IMR-90 (cell line): ENCODE measurements around the gene AUTS2. TPM values are rescaled to one million over a fixed set of nuclear protein-coding genes. Genes with fewer than 3 reads are reported as not detected.

Experiments used
- ATAC-seq: fragments of 200-7000 bp; cut with Tn5 transposase; 2 replicates; pipeline ENCODE4 v1.9.1; 2020; ENCODE audit warnings: low read depth, mild to moderate bottlenecking, moderate library complexity
- BruUV-seq: library from RNA; stranded (reverse); fragments of 400-500 nt; replicated peaks from 2 replicates; lab custom pipeline; 2021; lab: Mats Ljungman, UMichigan
- CTCF ChIA-PET: fragments of 300-600 bp; formaldehyde crosslinking; extraction: SDS; loops from one replicate; lab custom pipeline; 2021; ENCODE audit warnings: antibody characterized with exemption; lab: Yijun Ruan, JAX
- POLR2A ChIA-PET: fragments of 300-600 bp; sonication (Branson Sonifier 250); formaldehyde crosslinking; loops from one replicate; lab custom pipeline; 2022; ENCODE audit warnings: antibody characterized with exemption; ENCODE audit not compliant: unreplicated experiment; lab: Charles Lee
- DNase-seq: peaks from one replicate; pipeline ENCODE4 v3.0.0; 2013
- H2AFZ ChIP-seq: replicated peaks from 2 replicates; pipeline ENCODE3; 2013; ENCODE audit warnings: low read length, mild to moderate bottlenecking; ENCODE audit not compliant: poor library complexity
- H2AK5ac ChIP-seq: 2 replicates; pipeline ENCODE4 v1.6.1; 2013; ENCODE audit warnings: low read depth, low read length, inconsistent platforms
- H2AK9ac ChIP-seq: replicated peaks from 2 replicates; pipeline ENCODE3; 2013; ENCODE audit warnings: mild to moderate bottlenecking, low read depth, low read length, moderate library complexity; ENCODE audit not compliant: poor library complexity
- H2BK120ac ChIP-seq: 2 replicates; pipeline ENCODE4 v1.6.1; 2013; ENCODE audit warnings: low read depth, low read length, inconsistent platforms
- H2BK15ac ChIP-seq: 3 replicates; pipeline ENCODE4 v1.6.1; 2013; ENCODE audit warnings: low read depth, low read length, inconsistent platforms
- H2BK20ac ChIP-seq: 2 replicates; pipeline ENCODE4 v1.6.1; 2013; ENCODE audit warnings: low read depth, mild to moderate bottlenecking, inconsistent platforms, low read length, moderate library complexity
- H2BK5ac ChIP-seq: 2 replicates; pipeline ENCODE4 v1.6.1; 2013; ENCODE audit warnings: mild to moderate bottlenecking, low read depth, low read length, inconsistent platforms; ENCODE audit not compliant: poor library complexity, severe bottlenecking
- H3K14ac ChIP-seq: replicated peaks from 2 replicates; pipeline ENCODE4 v1.6.1; 2013; ENCODE audit warnings: low read depth, low read length, inconsistent platforms
- H3K18ac ChIP-seq: 2 replicates; pipeline ENCODE4 v1.6.1; 2013; ENCODE audit warnings: low read depth, low read length, control low read depth
- H3K23ac ChIP-seq: 2 replicates; pipeline ENCODE4 v1.6.1; 2013; ENCODE audit warnings: low read depth, low read length, inconsistent platforms
- H3K27ac ChIP-seq: 2 replicates; pipeline ENCODE4 v1.5.1; 2013; ENCODE audit warnings: mild to moderate bottlenecking, control low read depth, low read length; ENCODE audit not compliant: insufficient read depth
- H3K27me3 ChIP-seq: 2 replicates; pipeline ENCODE4 v1.6.1; 2013; ENCODE audit warnings: low read length; ENCODE audit not compliant: control insufficient read depth, insufficient read depth
- H3K36me3 ChIP-seq: 2 replicates; pipeline ENCODE4 v1.6.1; 2013; ENCODE audit warnings: low read length, mixed read lengths; ENCODE audit not compliant: control insufficient read depth, insufficient read depth
- H3K4ac ChIP-seq: 2 replicates; pipeline ENCODE4 v1.6.1; 2013; ENCODE audit warnings: low read depth, low read length, inconsistent platforms
- H3K4me1 ChIP-seq: 2 replicates; pipeline ENCODE4 v1.6.1; 2013; ENCODE audit warnings: low read length, mixed read lengths; ENCODE audit not compliant: control insufficient read depth, insufficient read depth
- H3K4me2 ChIP-seq: 2 replicates; pipeline ENCODE4 v1.6.1; 2013; ENCODE audit warnings: low read depth, mild to moderate bottlenecking, control low read depth, low read length, moderate library complexity
- H3K4me3 ChIP-seq: 2 replicates; pipeline ENCODE4 v1.5.1; 2013; ENCODE audit warnings: low read depth, mild to moderate bottlenecking, control low read depth, low read length, moderate library complexity; ENCODE audit not compliant: insufficient read depth
- H3K56ac ChIP-seq: 2 replicates; pipeline ENCODE4 v1.6.1; 2013; ENCODE audit warnings: low read length, inconsistent platforms; ENCODE audit not compliant: insufficient read depth; ENCODE audit errors: extremely low read depth
- H3K79me1 ChIP-seq, 2 experiments: 2 replicates each; pipeline ENCODE4 v1.6.1; 2013; ENCODE audit warnings: low read length in 2 of 2, inconsistent platforms in 1 of 2, low read depth in 1 of 2
- H3K9ac ChIP-seq: 2 replicates; pipeline ENCODE4 v1.6.1; 2013; ENCODE audit warnings: low read depth, low read length, control low read depth
- H3K9me1 ChIP-seq: 2 replicates; pipeline ENCODE4 v1.6.1; 2013; ENCODE audit warnings: low read length, inconsistent platforms; ENCODE audit not compliant: insufficient read depth
- H3K9me3 ChIP-seq: 2 replicates; pipeline ENCODE4 v1.6.1; 2013; ENCODE audit warnings: low read length; ENCODE audit not compliant: control insufficient read depth, insufficient read depth
- H4K20me1 ChIP-seq: 2 replicates; pipeline ENCODE4 v1.6.1; 2013; ENCODE audit warnings: low read length, inconsistent platforms; ENCODE audit not compliant: insufficient read depth
- H4K5ac ChIP-seq: 2 replicates; pipeline ENCODE4 v1.6.1; 2013; ENCODE audit warnings: mild to moderate bottlenecking, low read depth, low read length, control low read depth
- H4K8ac ChIP-seq, 2 experiments: 2 replicates each; pipeline ENCODE4 v1.6.1; 2013; ENCODE audit warnings: low read depth in 2 of 2, low read length in 2 of 2, control low read depth in 1 of 2, inconsistent platforms in 1 of 2
- H4K91ac ChIP-seq: 2 replicates; pipeline ENCODE4 v1.6.1; 2013; ENCODE audit warnings: low read depth, low read length, inconsistent platforms; ENCODE audit not compliant: insufficient read depth
- BHLHE40 ChIP-seq: fragments of 150-350 bp; IDR thresholded peaks from 2 replicates; pipeline ENCODE4 v1.6.1; 2016; ENCODE audit warnings: mild to moderate bottlenecking, low read depth, low read length
- SMC3 ChIP-seq: fragments of 150-350 bp; IDR thresholded peaks from 2 replicates; pipeline ENCODE4 v1.6.1; 2016; ENCODE audit warnings: low read depth, mild to moderate bottlenecking, antibody characterized with exemption, low read length, moderate library complexity
- WGBS, 2 experiments: methylation state at CpG; one replicate each; pipeline versions ENCODE4 v1.1.5 to v1.1.7; 2013; ENCODE audit warnings: missing lambda C conversion rate in 2 of 2; ENCODE audit not compliant: insufficient read length in 1 of 2; ENCODE audit errors: extremely low coverage in 2 of 2; 5-methylcytosine and 5-hydroxymethylcytosine counted together
- dilution Hi-C: fragments of 300-500 bp; cut with HindIII; formaldehyde crosslinking; loops from one replicate; pipeline ENCODE4 v1.14.3; 2018; ENCODE audit warnings: low sequenced_read_pairs; ENCODE audit not compliant: unreplicated experiment
- in situ Hi-C: fragments of 300-500 bp; cut with MboI; formaldehyde crosslinking; loops from 3 replicates; pipeline ENCODE4 v1.14.3; 2019; ENCODE audit warnings: low sequenced_read_pairs, inconsistent platforms, mixed read lengths
- intact Hi-C: fragments of 100-400 bp; cut with micrococcal nuclease; formaldehyde crosslinking; loops from 2 replicates; pipeline ENCODE4 v1.10.0; 2022
- polyA plus RNA-seq, 3 experiments: library from polyadenylated mRNA; depleted of rRNA; stranded (reverse); fragments of >200 nt; gene quantifications; 2 replicates each; pipeline ENCODE4 v1.2.3, GENCODE V29; 2012; ENCODE audit warnings: low replicate concordance in 1 of 3
- total RNA-seq: library from RNA; depleted of rRNA; stranded (reverse); fragments of >200 nt; gene quantifications from 2 replicates; pipeline ENCODE4 v1.2.3, GENCODE V29; 2012
- TF ChIP-seq, protein P1 (sequence below): fragments of 150-350 bp; IDR thresholded peaks from 2 replicates; pipeline ENCODE4 v1.6.1; 2016; ENCODE audit warnings: low read depth, mild to moderate bottlenecking, low read length, moderate library complexity, borderline replicate concordance

Gene AUTS2
- total and polyA plus RNA-seq, 2 of the 4 experiments (the other 2 are of a cell fraction), result 0.90 to 3.0 TPM

GRCh38 chr7:69934144-69934903, 336.0 kb downstream of the AUTS2 start:
- dilution Hi-C loops, result no loop called here
- Histone ChIP-seq H2AK5ac (no peak overlapping the region), H4K5ac (no peak overlapping the region), H3K4me3 (no peak overlapping the region), H3K9ac (no peak overlapping the region), H3K14ac (no peak overlapping the region), H3K36me3 (no peaks in the 10 kb centered on the region), H3K4me2 (no peak overlapping the region), H3K9me3 (no peaks in the 10 kb centered on the region), H3K56ac (no peak overlapping the region), H3K23ac (no peak overlapping the region), H2BK15ac (no peak overlapping the region), H2AFZ (no peak overlapping the region), H4K20me1 (no peaks in the 10 kb centered on the region), H2AK9ac (no peak overlapping the region), H3K4ac (no peak overlapping the region), H4K91ac (no peak overlapping the region), H4K8ac (no peak overlapping the region), H3K4me1 (no peaks in the 10 kb centered on the region), H2BK20ac (no peak overlapping the region), H3K18ac (no peak overlapping the region), H3K27me3 (no peaks in the 10 kb centered on the region), H3K27ac (no peak overlapping the region), H3K9me1 (no peaks in the 10 kb centered on the region), H2BK120ac (no peak overlapping the region), H2BK5ac (no peak overlapping the region), H3K79me1 (no peaks in the 10 kb centered on the region)
- TF ChIP-seq BHLHE40 (no peak), SMC3 (no peak)
- TF ChIP-seq, protein P1, sequence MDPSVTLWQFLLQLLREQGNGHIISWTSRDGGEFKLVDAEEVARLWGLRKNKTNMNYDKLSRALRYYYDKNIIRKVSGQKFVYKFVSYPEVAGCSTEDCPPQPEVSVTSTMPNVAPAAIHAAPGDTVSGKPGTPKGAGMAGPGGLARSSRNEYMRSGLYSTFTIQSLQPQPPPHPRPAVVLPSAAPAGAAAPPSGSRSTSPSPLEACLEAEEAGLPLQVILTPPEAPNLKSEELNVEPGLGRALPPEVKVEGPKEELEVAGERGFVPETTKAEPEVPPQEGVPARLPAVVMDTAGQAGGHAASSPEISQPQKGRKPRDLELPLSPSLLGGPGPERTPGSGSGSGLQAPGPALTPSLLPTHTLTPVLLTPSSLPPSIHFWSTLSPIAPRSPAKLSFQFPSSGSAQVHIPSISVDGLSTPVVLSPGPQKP, result no peak
- ChIA-PET POLR2A (no interaction called here), CTCF (no interaction called here)
- DNase-seq (no peak), ATAC-seq (no peak)
- BruUV-seq, result no TSS peak
- intact Hi-C loops, result loop anchor here (5.0 kb wide), 1 partner anchor 763 kb away; no protein-coding TSS in a partner anchor
- 57% methylated on average over 1 of the region's 5 CpGs; no CpG with 5 or more reads in 1 of the 2 experiments for whole genome bisulfite sequencing, 2 experiments
- in situ Hi-C loops, result no loop called here
